GM18526 (cell line): ENCODE data around the gene FKBP4.

Experiments used
- POLR2A ChIP-seq: IDR thresholded peaks from 3 replicates; pipeline ENCODE4 v1.6.1; 2011; ENCODE audit not compliant: insufficient read length; ENCODE audit errors: extremely low read depth

The FKBP4 gene

DNA sequence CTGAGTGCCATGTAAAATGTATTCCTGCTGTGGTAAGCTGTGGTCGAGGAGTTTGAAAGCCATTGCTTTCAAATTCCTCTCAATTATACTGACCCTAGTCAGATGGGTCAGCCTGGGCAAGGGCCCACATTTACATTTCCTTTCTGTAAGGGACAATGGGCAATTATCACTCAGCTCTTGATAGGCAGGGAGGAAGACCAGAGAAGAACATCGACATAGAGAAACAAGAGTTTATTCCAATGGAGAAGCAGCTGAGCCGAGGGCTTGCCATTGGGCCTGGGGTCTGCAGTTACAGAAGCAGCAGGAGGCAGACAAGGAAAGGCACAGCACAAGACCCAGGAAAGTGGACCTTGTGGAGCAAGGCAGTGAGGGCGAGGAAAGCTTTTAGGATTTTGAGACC lies 30.4 kb downstream of the FKBP4 start:
- no peak for TF ChIP-seq POLR2A

DNA sequence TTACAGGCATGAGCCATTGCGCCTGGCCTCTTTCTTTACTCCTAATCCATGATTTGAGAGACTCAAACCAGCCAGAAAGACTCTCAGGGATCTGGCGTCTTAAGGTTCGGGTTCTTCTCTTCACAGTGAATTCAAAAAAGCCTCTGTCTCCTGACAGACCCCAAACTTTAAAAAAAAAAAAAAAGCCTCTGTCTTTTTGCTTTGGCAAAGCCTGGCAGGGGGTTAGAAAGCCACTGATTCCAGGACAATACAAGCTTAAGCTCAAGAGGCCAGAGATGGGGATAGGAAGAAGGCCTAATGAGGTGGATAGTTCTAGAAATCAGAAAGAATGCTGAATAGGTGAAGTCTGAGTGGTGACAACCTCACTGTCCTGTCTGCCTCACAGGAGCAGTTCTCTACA lies 31.3 kb downstream of the FKBP4 start:
- no peak for TF ChIP-seq POLR2A

DNA sequence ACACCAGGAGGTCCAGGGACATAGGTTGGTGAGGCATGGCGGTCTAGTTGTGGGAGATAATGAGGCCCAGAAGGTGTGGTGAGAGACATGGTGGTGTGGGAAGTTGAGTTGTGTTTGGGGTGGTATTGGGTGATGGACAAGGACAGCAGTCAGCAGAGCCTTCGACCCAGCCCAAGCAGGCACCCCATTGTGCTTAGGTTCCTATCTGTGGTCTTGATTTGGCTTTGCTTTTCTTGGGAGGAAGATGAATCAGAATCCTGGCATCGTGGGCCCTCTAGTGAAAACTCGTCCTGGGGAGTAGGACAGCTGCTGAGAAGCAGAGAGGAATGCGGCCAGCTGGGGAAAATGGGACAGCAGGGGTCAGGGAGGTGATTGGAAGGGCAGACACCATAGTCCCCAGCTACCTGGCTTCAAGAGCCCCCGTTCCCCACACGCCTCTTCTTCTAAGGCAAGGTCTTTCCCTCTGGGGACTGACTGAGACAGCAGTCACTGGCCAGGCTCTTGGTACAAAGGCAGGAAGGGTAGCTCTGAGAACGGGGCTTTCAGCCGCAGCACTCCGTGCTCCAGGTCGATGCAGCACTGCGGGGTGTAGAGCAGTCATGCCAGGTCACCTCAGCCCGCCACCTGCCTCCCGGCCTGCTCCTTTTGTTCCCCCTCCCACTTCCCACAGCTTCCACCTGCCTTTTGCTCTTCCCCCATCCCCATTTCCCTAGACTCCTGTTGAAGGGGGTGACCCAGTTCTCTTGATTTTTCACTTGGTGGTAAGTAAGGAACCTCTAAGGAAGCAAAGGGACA lies 32.1 kb downstream of the FKBP4 start:
- no peak for TF ChIP-seq POLR2A

DNA sequence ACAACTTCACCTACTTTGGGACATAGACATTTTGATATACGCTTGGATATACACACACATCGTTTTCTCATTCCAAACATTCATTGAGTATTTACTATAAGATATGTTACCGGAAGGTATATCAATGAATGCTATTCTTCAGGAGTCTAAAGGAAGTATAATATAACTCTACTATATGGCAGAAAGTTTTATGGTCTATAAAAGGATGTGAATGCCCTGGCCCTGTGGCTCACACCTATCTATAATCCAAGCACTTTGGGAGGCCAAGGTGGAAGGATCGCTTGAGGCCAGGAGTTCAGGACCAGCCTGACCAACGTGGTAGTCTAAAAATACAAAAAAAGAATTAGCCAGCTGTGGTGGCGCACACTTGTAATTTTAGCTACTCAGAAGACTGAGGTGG lies 34.5 kb downstream of the FKBP4 start:
- no peak for TF ChIP-seq POLR2A

DNA sequence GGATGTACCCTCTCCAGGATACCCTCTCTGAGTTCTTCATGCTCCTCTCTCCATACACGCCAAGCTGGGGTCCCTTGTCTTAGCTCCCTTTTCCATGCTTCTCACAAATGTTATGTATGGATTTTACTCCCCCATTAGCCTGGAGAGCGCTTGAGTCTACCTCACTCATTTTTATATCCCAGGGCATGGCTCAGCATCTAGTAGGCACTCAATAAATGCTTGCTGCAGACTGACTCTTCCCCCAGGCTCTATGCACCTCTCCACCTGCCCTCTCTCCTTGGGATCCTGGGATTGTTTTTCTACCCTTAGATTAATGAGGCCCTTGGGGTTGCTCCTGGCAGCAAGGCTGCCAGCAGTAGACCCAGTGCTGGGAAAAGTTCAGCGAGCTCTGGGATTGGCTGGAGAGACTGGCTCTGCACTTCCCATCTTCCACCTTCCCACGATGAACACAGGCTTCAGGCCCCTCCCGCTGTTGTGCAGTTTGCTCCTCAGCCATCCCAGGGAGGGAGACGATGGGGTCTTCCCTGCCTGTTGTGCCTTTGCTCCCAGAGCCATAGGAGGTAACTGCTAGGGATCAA lies 37.9 kb downstream of the FKBP4 start:
- TF ChIP-seq POLR2A = no peak

DNA sequence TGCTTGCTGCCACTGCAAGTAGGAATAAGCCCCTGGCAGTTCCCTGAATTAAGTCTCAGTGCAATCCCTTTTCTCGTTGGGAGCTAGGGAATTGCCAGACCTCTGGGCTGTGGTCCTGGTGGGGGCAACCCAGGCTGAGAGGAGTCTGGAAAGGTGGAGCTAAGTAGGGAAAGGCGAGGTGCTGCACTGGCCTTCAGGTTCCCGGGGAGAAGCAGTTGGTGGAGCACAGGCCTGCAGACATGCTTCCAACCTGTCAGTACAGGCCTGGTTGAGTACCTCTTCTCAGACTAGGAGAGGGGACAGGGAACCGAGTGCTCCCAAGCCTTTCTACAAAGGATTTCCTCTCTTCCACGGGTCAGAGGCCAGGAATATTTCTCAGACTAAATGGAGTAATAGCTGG lies 38.6 kb downstream of the FKBP4 start:
- TF ChIP-seq POLR2A = no peak

DNA sequence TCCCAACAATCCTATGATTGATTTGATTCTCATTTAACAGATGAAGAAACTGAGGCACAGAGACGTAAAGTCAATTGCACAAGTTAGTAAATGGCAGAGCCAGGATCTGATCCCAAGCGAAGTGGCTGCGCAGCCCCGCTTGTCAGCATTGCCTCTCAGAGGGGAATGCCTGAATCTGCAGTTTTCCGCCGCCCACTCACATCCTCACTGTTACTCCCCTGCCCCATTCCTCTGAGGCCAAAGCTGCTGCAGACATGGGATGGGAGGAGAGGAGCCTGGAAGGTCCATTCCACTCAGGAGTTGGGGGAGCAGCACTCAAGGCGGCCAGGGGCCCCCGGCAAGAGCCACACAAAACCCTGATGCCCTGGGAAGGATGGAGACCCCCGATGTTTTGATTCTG lies 39.0 kb downstream of the FKBP4 start:
- no peak for TF ChIP-seq POLR2A

DNA sequence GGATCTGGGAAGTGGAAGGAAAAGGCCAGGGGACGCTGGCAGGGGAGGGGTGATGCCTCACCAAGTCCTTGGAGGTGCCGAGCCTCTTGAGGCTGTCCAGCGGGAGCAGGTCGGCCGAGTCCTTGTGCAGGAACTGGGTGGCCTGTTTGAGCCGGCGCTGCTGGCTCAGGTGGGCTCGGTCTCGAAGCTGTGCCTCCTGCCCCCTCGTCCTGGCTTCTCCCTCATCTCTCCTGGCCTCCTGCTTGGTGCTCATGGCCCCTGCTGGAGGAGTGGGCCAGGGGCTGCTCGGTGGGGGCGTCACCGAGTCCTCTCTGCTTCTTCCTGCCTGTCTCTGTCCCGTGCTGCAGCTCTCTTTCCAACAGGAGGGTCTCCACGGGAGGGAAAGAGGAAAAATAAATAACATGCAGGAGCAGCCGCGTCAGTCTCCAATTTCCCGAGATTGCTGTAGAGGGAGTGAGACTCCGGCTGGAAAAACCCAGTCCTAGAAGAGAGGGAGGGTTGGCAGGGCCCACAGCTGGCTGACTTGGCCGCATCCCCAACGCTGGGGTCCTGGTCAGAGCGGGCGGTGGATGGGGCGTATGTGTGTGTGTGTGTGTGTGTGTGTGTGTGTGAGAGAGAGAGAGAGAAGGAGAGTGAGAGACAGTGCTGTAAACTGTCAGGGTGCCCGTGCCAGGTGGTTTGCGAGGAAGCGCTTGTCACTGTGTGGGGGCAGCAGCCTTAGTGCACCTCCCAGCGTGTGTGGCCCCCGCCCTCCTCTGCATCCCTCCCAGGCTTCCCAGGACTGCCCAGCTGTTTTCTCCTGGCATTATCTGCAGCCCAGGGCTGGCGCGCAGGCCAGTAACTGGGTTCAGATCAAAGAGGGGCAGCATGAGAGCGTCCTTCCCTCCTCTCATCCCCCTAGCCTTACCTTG lies 40.1 kb downstream of the FKBP4 start, which contains the start of gene NRIP2:
Gene NRIP2, minus strand, starts transcription at position 455 of the 911 bp plus-strand sequence. Its CDS starts 52 bp downstream, at position 403.
- TF ChIP-seq POLR2A = no peak

DNA sequence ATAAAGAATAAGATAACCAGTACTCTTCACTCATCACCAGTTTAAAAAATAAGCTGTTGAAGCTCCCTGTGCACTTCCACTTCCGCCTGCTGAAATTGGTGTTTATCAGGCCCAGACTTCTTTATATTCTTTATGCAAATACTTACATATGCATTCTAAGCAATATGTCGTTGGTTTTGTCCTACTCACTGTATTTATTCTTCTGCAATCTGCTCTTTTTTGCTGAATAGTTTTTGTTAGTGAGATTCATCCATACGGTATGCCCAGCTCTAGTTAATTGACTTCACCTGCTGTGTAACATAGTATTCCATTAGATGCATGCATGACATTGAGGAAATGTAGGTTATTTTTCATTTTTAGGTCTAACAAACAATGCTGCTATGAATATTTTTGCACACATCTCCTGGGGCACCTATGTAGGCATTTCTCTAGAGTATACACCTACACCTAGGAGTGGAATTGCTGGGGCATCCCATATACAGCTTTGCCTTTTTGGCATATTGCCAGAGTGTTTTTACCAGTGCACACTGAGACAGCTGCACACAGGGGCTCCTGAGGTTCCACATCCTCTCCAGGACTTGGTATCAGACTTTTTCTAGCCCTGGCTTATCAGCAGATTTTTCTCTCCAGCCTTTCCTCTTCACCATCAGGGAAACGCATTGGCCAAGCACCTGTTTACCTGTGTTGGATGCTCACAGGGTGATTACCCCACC lies 41.1 kb downstream of the FKBP4 start:
- no peak for TF ChIP-seq POLR2A

DNA sequence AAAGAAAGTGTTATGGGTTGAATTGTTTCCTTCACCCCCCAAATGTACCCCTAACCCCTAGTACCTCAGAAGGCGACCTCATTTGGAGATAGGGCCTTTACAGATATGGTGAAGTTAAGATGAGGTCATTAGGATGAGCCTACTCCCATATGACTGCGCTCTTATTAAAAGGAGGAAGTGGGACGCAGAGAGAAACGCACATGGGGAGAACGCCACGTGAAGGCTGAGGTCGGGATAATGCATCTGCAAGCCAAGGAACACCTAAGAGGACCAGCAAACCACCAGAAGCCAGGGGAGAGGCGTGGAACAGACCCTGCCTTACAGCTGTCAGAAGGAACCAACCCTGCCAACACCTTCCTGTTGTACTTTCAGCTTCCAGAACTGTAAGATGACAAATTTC lies 41.8 kb downstream of the FKBP4 start:
- TF ChIP-seq POLR2A = no peak

DNA sequence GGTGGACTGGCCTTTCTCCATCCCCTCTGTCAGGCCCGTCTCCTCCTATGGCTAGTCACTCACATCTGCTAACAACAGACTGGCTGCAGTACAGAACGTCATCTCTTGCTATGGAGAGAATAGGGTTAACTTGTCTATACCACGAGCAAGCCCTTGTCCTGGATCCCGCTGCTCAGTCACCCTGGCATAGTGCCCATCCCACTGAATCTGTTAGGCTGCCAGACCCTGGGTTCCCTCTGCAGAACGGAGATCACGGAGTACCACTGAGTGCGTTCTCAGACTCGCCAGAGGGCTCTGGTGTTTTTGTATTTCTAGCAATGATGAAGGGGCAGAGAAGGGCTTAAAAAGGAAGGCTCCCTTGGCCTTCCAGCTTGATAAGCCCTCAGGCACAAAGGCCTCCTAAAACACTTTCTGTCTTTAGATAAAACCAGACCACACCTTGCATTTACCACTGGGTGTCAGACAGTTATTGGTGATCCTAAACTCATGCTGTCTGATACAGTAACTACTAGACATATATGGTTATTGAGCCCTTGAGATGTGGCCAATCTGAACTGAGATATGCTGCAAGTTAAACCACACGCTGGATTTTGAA lies 46.4 kb downstream of the FKBP4 start:
- no peak for TF ChIP-seq POLR2A

DNA sequence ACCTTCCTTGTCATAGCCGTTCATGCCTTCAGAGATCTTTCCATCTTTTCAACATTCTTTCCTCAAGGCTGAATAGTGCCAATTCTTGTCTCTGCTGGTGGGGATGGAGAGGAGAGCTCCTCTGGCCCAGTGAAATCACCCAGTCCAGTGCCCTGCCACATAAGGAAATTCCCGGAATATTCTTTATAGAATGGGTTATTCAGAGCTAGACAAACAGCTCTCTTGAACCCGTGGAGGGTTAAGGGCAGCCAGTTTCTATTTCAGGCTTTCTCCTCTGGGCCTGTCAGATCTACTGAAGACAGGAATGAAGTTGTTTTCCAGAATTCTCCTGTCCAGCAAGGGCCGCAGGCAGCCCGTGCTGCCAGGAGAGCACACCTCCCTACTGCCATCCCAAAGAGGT lies 48.2 kb downstream of the FKBP4 start:
- no peak for TF ChIP-seq POLR2A

DNA sequence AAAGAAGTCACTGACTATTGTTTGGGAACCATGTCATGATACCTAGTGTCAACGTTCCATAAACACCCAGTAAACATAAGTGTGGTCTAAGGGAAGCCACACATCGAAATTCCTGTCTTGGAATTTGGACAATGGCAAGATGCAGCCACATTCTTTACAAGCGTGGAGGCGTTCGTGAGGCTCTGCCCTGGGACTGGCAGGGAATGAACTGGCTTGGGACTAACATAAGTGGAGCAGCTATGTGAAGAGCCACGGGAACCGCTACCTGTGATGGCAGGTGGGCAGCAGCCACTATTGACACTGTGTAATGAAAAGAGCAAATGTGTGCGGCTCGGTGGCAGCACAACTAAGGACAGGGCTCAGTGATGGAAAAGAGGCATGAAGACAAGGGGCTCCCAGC lies 50.0 kb downstream of the FKBP4 start:
- no peak for TF ChIP-seq POLR2A

DNA sequence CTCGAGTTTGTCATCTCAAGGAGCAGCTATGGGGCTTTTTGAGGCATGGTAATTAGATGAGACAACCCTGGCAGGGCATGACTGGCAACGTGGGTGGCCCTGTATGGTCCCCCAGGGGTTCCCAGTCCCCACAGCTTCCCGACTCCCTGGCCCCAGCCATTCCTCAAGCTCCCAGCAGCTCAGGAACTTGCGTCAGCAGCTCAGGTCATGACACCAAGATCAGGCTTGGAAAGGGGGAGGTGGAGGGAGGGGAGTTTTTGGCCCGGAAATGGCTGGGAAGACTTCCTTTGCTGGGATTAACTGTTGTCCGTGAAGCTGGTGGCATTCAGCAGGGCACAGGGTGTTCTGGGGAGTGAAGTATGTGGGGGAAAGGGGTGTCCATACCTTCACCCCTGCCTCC lies 50.5 kb downstream of the FKBP4 start:
- no peak for TF ChIP-seq POLR2A

DNA sequence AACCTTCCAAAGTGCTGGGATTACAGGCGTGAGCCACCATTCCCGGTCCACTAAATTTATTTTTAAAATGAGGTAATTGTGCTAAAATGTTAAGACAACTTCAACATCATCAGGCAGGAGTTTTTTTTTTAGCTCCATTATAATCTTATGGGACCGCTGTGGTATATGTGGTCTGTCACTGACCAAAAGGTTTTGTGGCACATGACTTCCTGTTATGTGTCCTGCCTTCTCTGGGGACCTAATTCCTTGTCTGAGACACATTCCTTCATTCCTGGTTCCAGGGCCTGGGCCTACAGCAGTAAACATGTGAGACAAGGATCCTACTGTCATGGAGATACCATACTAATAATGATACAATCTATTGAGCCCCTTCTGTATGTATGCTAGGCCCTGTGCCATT lies 57.2 kb downstream of the FKBP4 start:
- TF ChIP-seq POLR2A = no peak
